Type B pancreatic cell (in vitro differentiated cells): ENCODE measurements around the gene OTOP2. TPM values are rescaled to one million over a fixed set of nuclear protein-coding genes. Genes with fewer than 3 reads are reported as not detected.

Experiments
- DNase-seq: peaks from one replicate; pipeline ENCODE4 v3.0.0; 2021; ENCODE audit warnings: mixed read lengths; ENCODE audit not compliant: unreplicated experiment; ENCODE audit errors: extremely low spot score
- H3K27ac Mint-ChIP-seq: 2 replicates; pipeline ENCODE4 v1.8.0; 2021; ENCODE audit warnings: mild to moderate bottlenecking, mixed read lengths
- H3K27me3 Mint-ChIP-seq: 2 replicates; pipeline ENCODE4 v1.8.0; 2021; ENCODE audit warnings: mixed read lengths
- H3K36me3 Mint-ChIP-seq: 2 replicates; pipeline ENCODE4 v1.8.0; 2021; ENCODE audit warnings: mixed read lengths
- H3K4me1 Mint-ChIP-seq: one replicate; pipeline ENCODE4 v1.8.0; 2021; ENCODE audit warnings: mixed read lengths; ENCODE audit not compliant: unreplicated experiment
- H3K4me3 Mint-ChIP-seq: 2 replicates; pipeline ENCODE4 v1.8.0; 2021; ENCODE audit warnings: mild to moderate bottlenecking, mixed read lengths
- H3K9me3 Mint-ChIP-seq: 2 replicates; pipeline ENCODE4 v1.8.0; 2021; ENCODE audit warnings: mixed read lengths
- long read RNA-seq: library from polyadenylated mRNA; unstranded; transcript quantifications from one replicate; pipeline ENCODE4 v2.0.0, GENCODE V29; 2020
- total RNA-seq: library from RNA; stranded (reverse); gene quantifications from 2 replicates; pipeline ENCODE4 v1.2.1, GENCODE V29; 2021; ENCODE audit warnings: low replicate concordance
- TF ChIP-seq, protein P1 (sequence below): fragments of 200-600 bp; sonication (generic); conservative IDR thresholded peaks from 2 replicates; pipeline ENCODE4 v1.5.0; 2021; ENCODE audit warnings: antibody characterized with exemption, mild to moderate bottlenecking

OTOP2 gene, protein sequence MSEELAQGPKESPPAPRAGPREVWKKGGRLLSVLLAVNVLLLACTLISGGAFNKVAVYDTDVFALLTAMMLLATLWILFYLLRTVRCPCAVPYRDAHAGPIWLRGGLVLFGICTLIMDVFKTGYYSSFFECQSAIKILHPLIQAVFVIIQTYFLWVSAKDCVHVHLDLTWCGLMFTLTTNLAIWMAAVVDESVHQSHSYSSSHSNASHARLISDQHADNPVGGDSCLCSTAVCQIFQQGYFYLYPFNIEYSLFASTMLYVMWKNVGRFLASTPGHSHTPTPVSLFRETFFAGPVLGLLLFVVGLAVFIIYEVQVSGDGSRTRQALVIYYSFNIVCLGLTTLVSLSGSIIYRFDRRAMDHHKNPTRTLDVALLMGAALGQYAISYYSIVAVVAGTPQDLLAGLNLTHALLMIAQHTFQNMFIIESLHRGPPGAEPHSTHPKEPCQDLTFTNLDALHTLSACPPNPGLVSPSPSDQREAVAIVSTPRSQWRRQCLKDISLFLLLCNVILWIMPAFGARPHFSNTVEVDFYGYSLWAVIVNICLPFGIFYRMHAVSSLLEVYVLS
- 0.12 TPM in 1 of 2 replicates, not detected in the other for total RNA-seq
- long read RNA-seq, result 0 reads

DNA sequence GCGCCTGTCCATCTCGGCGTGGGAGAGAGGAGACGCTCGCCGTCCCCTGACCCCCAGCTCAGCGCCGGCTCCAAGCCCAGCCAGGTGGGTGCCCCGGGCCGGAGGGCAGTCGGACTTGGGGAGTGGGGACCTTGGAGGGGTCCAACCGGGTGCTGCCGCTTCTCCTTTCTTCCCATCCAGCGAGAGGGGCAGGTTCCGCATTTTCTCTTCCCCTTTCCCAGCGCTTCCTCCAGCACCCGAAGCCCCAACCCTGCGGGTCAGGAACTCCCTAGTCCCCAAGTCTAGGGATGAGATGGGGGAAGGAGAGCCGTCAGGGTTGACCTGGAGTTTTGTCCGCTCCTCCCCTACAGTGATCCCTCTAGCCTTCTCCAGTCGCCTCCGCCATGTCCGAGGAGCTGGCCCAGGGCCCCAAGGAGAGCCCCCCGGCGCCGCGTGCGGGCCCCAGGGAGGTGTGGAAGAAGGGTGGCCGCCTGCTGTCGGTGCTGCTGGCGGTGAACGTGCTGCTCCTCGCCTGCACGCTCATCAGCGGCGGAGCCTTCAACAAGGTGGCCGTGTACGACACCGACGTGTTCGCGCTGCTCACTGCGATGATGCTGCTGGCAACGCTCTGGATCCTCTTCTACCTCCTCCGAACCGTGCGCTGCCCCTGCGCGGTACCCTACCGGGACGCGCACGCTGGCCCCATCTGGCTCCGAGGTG, at the start of gene OTOP2:
Gene OTOP2 (plus strand): TSS at position 24 of the 699 bp plus-strand sequence. CDS start 360 bp downstream, at position 384.
- Mint-ChIP-seq H3K36me3 (no peaks in the 10 kb centered on the region), H3K9me3 (no peaks in the 10 kb centered on the region), H3K27me3 (peaks cover 72% of the 10 kb centered on the region), H3K4me1 (no peaks in the 10 kb centered on the region), H3K27ac (no peak within 1 kb of the TSS), H3K4me3 (peak within 1 kb of the TSS; percentile 71)
- no peak for DNase-seq
- TF ChIP-seq, protein P1, sequence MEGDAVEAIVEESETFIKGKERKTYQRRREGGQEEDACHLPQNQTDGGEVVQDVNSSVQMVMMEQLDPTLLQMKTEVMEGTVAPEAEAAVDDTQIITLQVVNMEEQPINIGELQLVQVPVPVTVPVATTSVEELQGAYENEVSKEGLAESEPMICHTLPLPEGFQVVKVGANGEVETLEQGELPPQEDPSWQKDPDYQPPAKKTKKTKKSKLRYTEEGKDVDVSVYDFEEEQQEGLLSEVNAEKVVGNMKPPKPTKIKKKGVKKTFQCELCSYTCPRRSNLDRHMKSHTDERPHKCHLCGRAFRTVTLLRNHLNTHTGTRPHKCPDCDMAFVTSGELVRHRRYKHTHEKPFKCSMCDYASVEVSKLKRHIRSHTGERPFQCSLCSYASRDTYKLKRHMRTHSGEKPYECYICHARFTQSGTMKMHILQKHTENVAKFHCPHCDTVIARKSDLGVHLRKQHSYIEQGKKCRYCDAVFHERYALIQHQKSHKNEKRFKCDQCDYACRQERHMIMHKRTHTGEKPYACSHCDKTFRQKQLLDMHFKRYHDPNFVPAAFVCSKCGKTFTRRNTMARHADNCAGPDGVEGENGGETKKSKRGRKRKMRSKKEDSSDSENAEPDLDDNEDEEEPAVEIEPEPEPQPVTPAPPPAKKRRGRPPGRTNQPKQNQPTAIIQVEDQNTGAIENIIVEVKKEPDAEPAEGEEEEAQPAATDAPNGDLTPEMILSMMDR, result no peak

DNA sequence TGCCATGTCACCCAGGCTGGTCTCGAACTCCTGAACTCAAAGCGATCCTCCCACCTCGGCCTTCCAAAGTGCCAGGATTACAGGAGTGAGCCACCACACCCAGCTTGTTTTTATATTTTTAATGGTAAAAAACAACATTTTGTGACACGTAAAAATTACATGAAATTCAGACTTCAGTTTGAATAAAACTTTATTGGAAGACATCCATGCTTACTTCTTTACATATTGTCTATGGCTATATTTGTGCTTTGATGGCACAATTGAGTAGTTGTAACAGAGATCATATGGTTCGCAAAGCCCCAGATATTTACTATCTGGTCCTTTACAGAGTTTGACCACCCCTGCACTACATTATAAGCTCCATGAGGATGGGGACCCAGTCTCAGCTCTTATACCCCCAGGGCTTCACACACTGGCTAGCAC, 49.4 kb upstream of the OTOP2 start:
- Mint-ChIP-seq H3K9me3 (no peaks in the 10 kb centered on the region), H3K4me3 (peak overlapping the region; percentile 14), H3K27ac (no peak overlapping the region), H3K4me1 (peaks cover 14% of the 10 kb centered on the region), H3K27me3 (peaks cover 8% of the 10 kb centered on the region), H3K36me3 (peaks cover 4% of the 10 kb centered on the region)
- no peak for DNase-seq
- TF ChIP-seq, protein P1, result no peak

DNA sequence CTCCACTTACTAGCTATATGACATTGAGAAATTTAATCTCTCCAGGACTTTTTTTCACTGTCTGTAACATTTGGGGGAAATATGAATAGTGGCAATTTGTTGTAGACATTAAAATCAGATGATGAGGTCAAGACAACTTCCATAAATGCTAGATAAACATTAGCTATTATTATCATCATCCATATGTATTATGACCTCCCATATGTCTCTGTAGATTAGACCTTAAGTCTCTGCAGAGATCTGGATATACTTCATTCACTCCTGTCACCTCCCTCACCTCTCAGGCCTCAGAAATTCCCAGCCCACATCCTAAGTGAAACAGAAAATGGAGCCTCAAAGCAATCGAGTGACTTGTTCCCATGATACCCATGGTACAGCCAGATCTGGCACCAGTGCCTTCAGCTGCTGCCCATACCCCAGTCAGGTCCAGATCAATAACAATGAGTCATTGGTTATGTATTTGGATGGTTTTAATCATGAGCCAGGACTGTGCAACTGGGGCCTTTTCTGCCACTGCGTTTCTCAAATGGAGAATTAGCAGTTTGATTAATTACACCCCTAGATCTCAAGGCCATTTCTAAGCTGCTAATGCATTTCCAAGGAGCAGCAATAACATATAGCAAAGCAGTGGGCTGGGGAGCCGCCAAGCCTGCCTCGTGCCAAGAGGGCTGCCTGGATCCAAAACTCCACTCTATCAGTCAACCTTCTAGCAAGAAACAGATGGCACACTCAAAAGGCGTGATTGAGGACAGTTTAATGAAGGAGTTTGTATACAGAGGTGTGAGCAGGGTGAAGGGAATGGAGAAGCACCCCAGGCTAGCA, 48.7 kb upstream of the OTOP2 start:
- TF ChIP-seq, protein P1, result no peak
- no peaks in the 10 kb centered on the region for H3K9me3 Mint-ChIP-seq
- H3K36me3 Mint-ChIP-seq, result peaks cover 3% of the 10 kb centered on the region
- DNase-seq, result no peak
- peak overlapping the region; percentile 23 for H3K4me3 Mint-ChIP-seq
- peak overlapping the region; percentile 14 for H3K27ac Mint-ChIP-seq
- H3K27me3 Mint-ChIP-seq, result peaks cover 11% of the 10 kb centered on the region
- peaks cover 12% of the 10 kb centered on the region for H3K4me1 Mint-ChIP-seq

DNA sequence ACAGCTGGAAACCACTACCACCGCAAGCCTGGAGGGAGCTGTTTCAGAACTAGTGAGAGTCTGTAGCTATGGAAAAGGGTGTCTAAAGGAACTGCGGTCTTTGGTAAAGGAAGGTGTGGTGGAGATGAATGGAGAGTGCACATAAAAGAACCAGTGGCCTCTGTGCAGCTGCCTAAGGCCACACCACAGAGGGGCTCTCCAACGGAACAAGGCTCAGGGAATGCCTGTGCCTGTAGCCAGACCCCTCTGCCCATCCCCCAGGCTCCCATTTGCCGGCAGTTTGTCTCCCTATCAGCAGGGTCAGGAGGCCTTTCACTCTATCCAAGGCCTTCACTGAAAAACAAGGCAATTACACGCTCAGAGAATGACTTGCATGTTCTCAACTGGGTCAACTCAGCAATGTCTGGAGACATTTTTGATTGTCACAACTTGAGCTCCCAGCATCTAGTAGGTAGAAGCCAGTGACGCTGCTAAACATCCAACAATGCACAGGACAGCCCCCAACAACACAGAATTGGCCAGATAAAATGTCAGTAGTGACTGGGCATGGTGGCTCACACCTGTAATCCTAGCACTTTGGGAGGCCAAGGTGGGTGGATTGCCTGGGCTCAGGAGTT, 48.0 kb upstream of the OTOP2 start:
- no peaks in the 10 kb centered on the region for H3K9me3 Mint-ChIP-seq
- peaks cover 15% of the 10 kb centered on the region for H3K27me3 Mint-ChIP-seq
- H3K4me3 Mint-ChIP-seq, result peak overlapping the region; percentile 3
- TF ChIP-seq, protein P1, result no peak
- H3K27ac Mint-ChIP-seq, result peak overlapping the region; percentile 14
- peaks cover 12% of the 10 kb centered on the region for H3K4me1 Mint-ChIP-seq
- no peak for DNase-seq
- peaks cover 3% of the 10 kb centered on the region for H3K36me3 Mint-ChIP-seq
